ENCODE results near the gene DAGLB.
"Not testable (repeated sequence)": the region's sequence is repeated elsewhere in the genome, so short reads cannot be mapped to it uniquely, and the experiment has no call there.

Gene DAGLB

GRCh38 chr7:6460990-6461584 lies 13.3 kb upstream of the DAGLB start:
- DNase-seq, result no peak

- DNase-seq, result no peak
These were observed 12.5 kb upstream of the DAGLB start for GRCh38 chr7:6460303-6460702.

- DNase-seq, result not testable (repeated sequence)
These were observed 10.9 kb upstream of the DAGLB start for GRCh38 chr7:6458676-6459075.

- no peak for DNase-seq
These were observed 6.0 kb upstream of the DAGLB start for GRCh38 chr7:6453734-6454133.

- no peak for DNase-seq
These were observed 3.5 kb upstream of the DAGLB start for GRCh38 chr7:6451224-6451705.

- not testable (repeated sequence) for DNase-seq
These were observed 2.8 kb upstream of the DAGLB start for GRCh38 chr7:6450591-6450990.

- DNase-seq, result not testable (repeated sequence)
These were observed 2.1 kb upstream of the DAGLB start for GRCh38 chr7:6449884-6450283.

GRCh38 chr7:6448943-6449543 lies 1.3 kb upstream of the DAGLB start:
- no peak for DNase-seq

GRCh38 chr7:6446838-6447580 lies 745 bp downstream of the DAGLB start:
- DNase-seq, result no peak

GRCh38 chr7:6444516-6445269 lies 3.1 kb downstream of the DAGLB start:
- no peak for DNase-seq

- no peak for DNase-seq
These were observed 4.3 kb downstream of the DAGLB start for GRCh38 chr7:6443372-6443941.

GRCh38 chr7:6442114-6442513 lies 5.6 kb downstream of the DAGLB start:
- DNase-seq, result no peak

GRCh38 chr7:6440381-6440780 lies 7.4 kb downstream of the DAGLB start:
- no peak for DNase-seq

- no peak for DNase-seq
These were observed 9.3 kb downstream of the DAGLB start for GRCh38 chr7:6438427-6438826.

GRCh38 chr7:6437251-6437650 lies 10.5 kb downstream of the DAGLB start:
- DNase-seq, result no peak

- no peak for DNase-seq
These were observed 11.4 kb downstream of the DAGLB start for GRCh38 chr7:6436385-6436685.

GRCh38 chr7:6435486-6436384 lies 12.0 kb downstream of the DAGLB start:
- DNase-seq, result peak; percentile 44

- DNase-seq, result no peak
These were observed 13.8 kb downstream of the DAGLB start for GRCh38 chr7:6433784-6434615.

- no peak for DNase-seq
These were observed 15.0 kb downstream of the DAGLB start for GRCh38 chr7:6432781-6433180.

- DNase-seq, result no peak
These were observed 16.8 kb downstream of the DAGLB start for GRCh38 chr7:6430974-6431373.

GRCh38 chr7:6430271-6430940 lies 17.3 kb downstream of the DAGLB start:
- DNase-seq, result no peak
